Effector memory CD8-positive, alpha-beta T cell (primary cell): ENCODE results near the gene GRAMD2A.
"Not testable (repeated sequence)": the region's sequence is repeated elsewhere in the genome, so short reads cannot be mapped to it uniquely, and the experiment has no call there.

ENCODE experiments used
- ATAC-seq: fragments of 150-1000 bp; cut with Tn5 transposase; replicated peaks from 2 replicates; pipeline ENCODE4 v1.10.0; 2021; ENCODE audit warnings: mild to moderate bottlenecking, moderate library complexity
- DNase-seq, 3 experiments: peaks; one replicate each; pipeline ENCODE4 v3.0.0; 2021
- H3K27ac Mint-ChIP-seq, 2 donors: one replicate each; pipeline ENCODE4 v1.8.0; 2022; ENCODE audit warnings: mild to moderate bottlenecking in 2 of 2, mixed read lengths in 2 of 2, moderate library complexity in 2 of 2
- H3K27me3 Mint-ChIP-seq, 2 donors: one replicate each; pipeline ENCODE4 v1.8.0; 2022; ENCODE audit warnings: mixed read lengths in 2 of 2
- H3K36me3 Mint-ChIP-seq: one replicate; pipeline ENCODE4 v1.8.0; 2022; ENCODE audit warnings: mild to moderate bottlenecking, moderate library complexity, mixed read lengths; ENCODE audit not compliant: insufficient read depth
- H3K4me1 Mint-ChIP-seq, 2 donors: one replicate each; pipeline ENCODE4 v1.8.0; 2022; ENCODE audit warnings: low read depth in 2 of 2, mixed read lengths in 2 of 2
- H3K4me3 Mint-ChIP-seq, 2 donors: one replicate each; pipeline ENCODE4 v1.8.0; 2022; ENCODE audit warnings: mild to moderate bottlenecking in 2 of 2, mixed read lengths in 2 of 2, moderate library complexity in 2 of 2
- H3K9me3 Mint-ChIP-seq, 2 donors: one replicate each; pipeline ENCODE4 v1.8.0; 2022; ENCODE audit warnings: mixed read lengths in 2 of 2

Gene GRAMD2A

DNA sequence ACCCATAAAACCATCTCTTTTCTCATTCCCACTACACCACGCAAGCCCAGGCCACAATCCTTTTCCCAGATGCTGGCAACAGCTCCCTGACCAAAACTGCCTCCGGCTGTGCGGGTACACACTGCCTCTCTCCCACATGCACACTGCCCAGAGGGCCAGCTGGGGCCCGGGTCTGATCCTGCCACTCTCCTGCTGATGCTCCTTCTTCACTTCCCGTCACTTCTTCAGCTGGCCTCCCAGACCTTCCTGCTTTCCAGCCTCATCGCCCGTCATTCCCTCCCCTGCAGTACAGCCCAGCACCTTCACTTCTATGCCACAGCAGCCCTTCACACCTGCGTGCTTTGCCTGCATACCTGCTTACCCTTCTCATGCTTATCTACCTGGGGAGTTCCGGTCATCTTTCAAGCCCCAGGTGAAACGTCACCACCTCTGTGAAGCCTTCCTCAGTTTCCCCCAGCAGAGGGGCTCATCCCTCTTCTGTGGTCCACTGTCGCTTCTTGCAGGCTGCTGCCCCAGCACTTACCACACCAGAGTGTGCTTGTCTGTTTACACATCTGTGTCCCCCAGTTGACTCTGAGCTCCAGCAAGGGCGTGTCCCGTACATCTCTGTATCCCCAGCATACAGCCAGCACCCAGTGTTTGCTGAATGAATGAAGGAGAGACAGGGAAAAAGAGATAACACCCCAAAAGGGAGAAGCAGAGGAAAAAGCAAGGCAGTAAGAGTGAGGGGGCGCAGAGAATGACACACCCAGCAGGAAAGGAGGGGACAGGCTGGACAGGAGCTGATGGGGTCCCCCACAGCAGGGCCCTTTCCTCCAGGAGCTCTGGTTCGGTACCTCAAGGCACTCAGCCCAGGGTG is 22.2 kb downstream of the GRAMD2A start:
- no peaks in the 10 kb centered on the region for H3K9me3 Mint-ChIP-seq

DNA sequence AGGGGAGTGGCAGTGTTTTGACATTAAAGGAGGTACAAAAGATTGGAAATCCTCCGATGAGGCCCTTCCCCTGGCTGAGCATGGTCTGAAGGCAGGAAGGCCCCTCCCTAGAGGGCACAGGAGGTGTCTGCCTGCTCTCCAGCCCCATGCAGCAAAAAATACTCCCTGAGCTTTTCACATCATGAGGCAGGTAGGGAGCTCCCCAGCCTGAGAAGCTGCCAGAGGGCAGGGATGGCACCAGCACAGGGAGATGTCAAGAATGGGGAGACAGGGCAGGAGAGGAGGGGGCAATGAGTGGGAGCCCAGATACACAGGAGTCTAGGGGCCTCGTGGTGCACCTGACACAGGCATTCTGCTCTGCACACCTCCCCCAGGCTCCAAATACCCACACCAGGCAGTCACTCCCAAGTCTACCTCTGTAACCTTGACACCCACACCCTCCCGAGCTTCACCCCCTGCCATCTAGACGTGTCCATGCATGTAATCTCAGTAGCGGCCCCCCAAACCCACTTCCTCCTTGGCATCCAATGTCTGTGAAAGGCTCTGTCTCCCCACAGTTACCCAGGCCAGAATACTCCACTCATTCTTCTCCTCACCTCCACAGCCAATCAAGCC is 22.9 kb downstream of the GRAMD2A start:
- Mint-ChIP-seq H3K4me3 (no peak overlapping the region), H3K36me3 (no peaks in the 10 kb centered on the region), H3K27ac (no peak overlapping the region), H3K27me3 (peaks cover 20 to 40% of the 10 kb centered on the region in 2 donors), H3K9me3 (no peaks in the 10 kb centered on the region), H3K4me1 (no peaks in the 10 kb centered on the region)
- ATAC-seq (no peak), DNase-seq (no peak)

More for the DNA sequence above, 22.2 kb downstream of the GRAMD2A start:
- DNase-seq: no peak
- no peak for ATAC-seq
- H3K4me1 Mint-ChIP-seq: no peaks in the 10 kb centered on the region
- H3K27ac Mint-ChIP-seq: no peak overlapping the region
- H3K27me3 Mint-ChIP-seq: peaks cover 20 to 41% of the 10 kb centered on the region in 2 donors
- H3K4me3 Mint-ChIP-seq: no peak overlapping the region
- H3K36me3 Mint-ChIP-seq: no peaks in the 10 kb centered on the region

DNA sequence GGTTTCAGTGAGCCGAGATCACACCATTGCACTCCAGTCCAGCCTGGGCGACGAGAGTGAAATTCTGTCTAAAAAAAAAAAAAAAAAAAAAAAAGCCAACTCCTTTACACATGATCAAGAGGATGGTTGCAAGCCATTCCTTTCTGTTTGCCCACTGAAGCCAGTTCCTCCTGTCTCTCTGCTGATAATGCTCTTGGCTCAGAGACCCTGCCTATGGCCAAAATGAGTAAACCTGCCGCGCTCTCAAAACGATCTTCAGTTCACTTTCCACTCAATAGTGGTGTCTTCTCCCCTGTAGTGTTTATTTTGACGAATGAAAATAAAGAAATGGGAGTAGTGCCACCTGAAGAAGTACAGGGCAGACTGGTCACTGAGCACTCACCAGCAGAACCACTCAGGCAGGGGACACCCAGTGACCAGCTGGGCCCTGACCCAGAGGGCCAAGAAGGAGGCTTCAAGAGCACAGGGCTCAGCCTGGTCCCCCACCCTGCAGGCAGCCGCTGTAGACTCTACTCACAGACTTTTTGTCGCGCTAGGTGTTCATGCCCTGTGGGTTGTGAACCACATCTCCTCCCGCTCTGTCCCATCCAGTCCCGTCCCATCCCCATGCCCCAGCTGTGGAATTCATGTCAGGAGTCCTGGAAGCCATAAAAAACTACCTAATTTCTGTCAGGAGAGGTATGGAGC is 23.6 kb downstream of the GRAMD2A start:
- Mint-ChIP-seq H3K27me3 (peaks cover 25 to 47% of the 10 kb centered on the region in 2 donors), H3K4me3 (no peak overlapping the region), H3K9me3 (no peaks in the 10 kb centered on the region), H3K4me1 (peaks cover 0 to 1% of the 10 kb centered on the region in 2 donors), H3K27ac (no peak overlapping the region), H3K36me3 (no peaks in the 10 kb centered on the region)
- no peak for DNase-seq
- ATAC-seq: no peak

DNA sequence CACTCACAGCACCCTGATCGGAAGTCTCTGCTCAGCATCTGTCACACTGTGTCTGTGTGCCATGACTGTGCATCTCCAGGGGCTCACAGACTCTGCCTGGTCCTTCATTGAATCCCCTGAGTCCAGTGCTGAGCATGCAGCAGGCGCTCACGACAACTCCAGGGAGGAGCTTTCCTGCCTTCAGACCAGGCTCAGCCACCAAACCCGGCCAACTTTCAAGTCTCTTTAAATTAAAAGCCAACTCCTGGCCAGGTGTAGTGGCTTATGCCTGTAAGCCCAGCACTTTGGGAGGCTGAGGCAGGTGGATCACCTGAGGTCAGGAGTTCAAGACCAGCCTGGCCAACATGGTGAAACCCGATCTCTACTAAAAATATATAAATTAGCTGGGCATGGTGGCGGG is 24.2 kb downstream of the GRAMD2A start:
- H3K4me3 Mint-ChIP-seq: no peak overlapping the region

DNA sequence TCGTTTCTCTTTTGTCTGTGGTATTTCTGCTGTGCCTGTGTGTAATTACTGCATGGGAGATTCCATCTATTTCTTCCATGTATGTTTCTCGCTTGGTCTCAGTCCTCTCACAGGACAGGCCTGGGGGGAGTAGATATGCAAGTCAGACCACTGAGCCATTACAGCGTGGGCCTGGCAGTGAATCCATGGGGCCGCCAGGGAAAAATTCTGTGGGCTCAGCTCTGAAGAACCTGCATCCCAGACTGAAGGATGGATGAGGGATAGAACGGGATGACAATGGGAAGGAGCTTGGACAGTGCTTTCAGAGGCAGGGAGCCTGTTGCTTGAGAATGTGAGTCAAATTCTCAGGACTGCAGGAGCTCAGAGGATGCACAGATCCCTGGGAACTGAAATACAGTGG is 24.8 kb downstream of the GRAMD2A start:
- Mint-ChIP-seq H3K4me1 (peaks cover 0 to 10% of the 10 kb centered on the region in 2 donors), H3K9me3 (no peaks in the 10 kb centered on the region), H3K27me3 (peaks cover 27 to 59% of the 10 kb centered on the region in 2 donors), H3K36me3 (no peaks in the 10 kb centered on the region), H3K4me3 (no peak overlapping the region), H3K27ac (no peak overlapping the region)
- DNase-seq (no peak), ATAC-seq (no peak)

More for the DNA sequence above, 24.2 kb downstream of the GRAMD2A start:
- DNase-seq (no peak), ATAC-seq (no peak)
- no peaks in the 10 kb centered on the region for H3K36me3 Mint-ChIP-seq
- H3K9me3 Mint-ChIP-seq: no peaks in the 10 kb centered on the region
- H3K27me3 Mint-ChIP-seq: peaks cover 27 to 53% of the 10 kb centered on the region in 2 donors
- peaks cover 0 to 5% of the 10 kb centered on the region in 2 donors for H3K4me1 Mint-ChIP-seq
- H3K27ac Mint-ChIP-seq: no peak overlapping the region

DNA sequence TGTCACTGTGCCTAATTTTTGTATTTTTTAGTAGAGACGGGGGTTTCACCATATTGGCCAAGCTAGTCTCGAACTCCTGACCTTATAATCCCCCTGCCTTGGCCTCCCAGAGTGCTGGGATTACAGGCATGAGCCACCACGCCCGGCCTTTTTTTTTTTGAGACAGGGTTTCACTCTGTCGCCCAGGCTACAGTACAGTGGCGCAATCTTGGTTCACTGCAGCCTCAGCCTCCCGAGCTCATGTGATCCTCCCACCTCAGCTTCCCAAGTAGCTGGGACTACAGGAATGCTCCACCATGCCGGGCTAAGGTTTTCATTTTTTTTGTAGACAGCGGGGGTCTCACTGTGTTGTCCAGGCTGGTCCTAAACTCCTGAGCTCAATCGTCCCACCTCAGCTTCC is 25.6 kb downstream of the GRAMD2A start:
- H3K9me3 Mint-ChIP-seq, H3K4me3 Mint-ChIP-seq, H3K36me3 Mint-ChIP-seq, H3K4me1 Mint-ChIP-seq, ATAC-seq, DNase-seq, H3K27ac Mint-ChIP-seq: not testable (repeated sequence)
- peaks cover 27 to 67% of the 10 kb centered on the region in 2 donors for H3K27me3 Mint-ChIP-seq

DNA sequence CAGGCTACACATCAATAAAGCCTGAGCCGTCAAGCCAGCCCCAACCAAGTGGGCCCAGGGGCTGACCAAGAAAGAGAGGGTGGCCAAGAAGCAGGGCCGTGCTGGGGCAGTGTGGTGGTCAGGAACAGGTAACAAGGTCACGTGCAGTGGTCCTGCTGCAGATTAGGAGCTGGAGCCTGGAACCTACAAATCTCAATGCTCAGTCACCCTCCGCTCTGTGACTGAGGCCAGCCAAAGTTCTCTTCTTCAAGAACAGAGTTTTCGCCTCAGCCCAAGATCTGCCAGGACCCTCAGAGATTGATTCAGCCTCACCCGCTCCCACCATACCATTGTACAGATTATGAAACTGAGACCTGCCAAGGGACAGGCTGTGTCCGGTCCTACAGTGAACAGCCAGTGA is 26.9 kb downstream of the GRAMD2A start:
- ATAC-seq: no peak
- peaks cover 25 to 66% of the 10 kb centered on the region in 2 donors for H3K27me3 Mint-ChIP-seq
- no peak overlapping the region for H3K27ac Mint-ChIP-seq
- no peak for DNase-seq
- peaks cover 3% of the 10 kb centered on the region for H3K36me3 Mint-ChIP-seq
- H3K4me3 Mint-ChIP-seq: no peak overlapping the region
- peaks cover 0 to 10% of the 10 kb centered on the region in 2 donors for H3K4me1 Mint-ChIP-seq
- H3K9me3 Mint-ChIP-seq: no peaks in the 10 kb centered on the region

DNA sequence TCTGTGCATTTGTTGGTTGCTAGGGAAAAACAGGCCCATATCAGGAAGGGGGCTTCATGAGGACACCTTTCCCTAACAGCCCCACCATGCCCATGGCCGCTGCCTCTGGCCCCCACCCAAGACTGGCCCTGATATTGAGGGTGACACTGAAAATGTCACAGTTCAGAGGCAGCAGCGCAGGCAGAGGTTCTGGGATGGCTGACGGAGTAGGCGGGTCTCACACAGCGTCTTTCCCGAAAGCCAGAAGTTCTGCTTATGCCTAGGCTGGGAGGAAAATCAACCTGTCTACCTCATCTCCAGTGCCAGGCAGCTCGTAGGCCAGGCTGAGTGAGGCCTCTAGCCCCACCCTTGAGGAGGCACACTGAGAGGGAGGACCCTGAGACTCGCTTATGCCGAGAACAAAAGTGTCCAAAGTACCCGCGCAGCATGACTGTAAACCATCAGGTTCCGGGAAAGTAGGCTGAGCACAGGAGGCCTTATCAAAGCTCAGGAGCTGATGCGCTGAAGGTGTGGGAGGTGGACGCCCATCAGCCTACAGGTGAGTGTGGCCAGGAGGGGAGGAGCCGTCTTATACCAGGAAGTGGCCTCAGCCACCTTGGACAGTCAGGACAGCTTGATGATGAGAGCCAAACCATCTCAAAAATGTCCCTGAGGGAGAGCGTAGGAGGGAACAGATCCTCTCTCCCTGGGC is 27.5 kb downstream of the GRAMD2A start:
- H3K27me3 Mint-ChIP-seq: peaks cover 19 to 60% of the 10 kb centered on the region in 2 donors
- H3K4me3 Mint-ChIP-seq: no peak overlapping the region
- H3K36me3 Mint-ChIP-seq: peaks cover 3% of the 10 kb centered on the region
- H3K27ac Mint-ChIP-seq: no peak overlapping the region
- ATAC-seq (no peak), DNase-seq (no peak)
- H3K4me1 Mint-ChIP-seq: peaks cover 0 to 10% of the 10 kb centered on the region in 2 donors
- no peaks in the 10 kb centered on the region for H3K9me3 Mint-ChIP-seq

DNA sequence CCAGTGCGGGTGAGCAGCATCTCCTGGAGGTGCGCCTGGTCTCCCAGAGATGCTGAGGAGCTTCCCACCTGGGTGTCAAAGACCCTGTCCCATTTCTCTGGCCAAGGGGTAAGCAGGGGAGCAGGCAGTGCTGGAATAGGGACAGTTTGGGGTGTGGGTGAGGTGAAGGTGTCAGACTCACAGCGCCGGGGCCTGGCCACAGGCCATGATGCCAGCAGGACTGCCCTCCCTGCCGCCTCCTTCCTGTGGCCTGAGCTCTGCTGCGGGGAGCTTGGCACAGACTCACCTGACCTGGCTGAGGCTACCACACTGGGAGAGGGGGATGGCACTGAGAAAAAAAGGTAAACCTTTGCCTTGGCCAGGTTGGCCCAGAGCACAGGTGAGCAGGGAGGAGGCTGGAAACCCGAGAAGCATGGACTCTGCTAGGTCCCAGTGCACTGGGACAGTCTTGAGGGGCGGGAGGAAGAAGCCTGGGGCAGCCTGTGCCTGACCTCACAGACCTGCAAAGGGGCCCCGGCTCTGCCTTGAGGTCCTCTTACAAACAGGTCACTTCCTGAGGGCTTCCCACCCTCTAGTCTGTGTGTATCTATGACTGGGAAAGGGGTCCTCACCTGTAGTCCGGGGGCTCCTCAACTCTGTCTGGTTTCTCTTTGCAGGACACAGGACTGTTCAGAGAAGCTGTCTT is 28.2 kb downstream of the GRAMD2A start:
- no peak for ATAC-seq
- H3K4me1 Mint-ChIP-seq: peaks cover 0 to 10% of the 10 kb centered on the region in 2 donors
- peaks cover 3% of the 10 kb centered on the region for H3K36me3 Mint-ChIP-seq
- no peaks in the 10 kb centered on the region for H3K9me3 Mint-ChIP-seq
- DNase-seq: no peak
- no peak overlapping the region for H3K27ac Mint-ChIP-seq
- no peak overlapping the region for H3K4me3 Mint-ChIP-seq
- peaks cover 13 to 53% of the 10 kb centered on the region in 2 donors for H3K27me3 Mint-ChIP-seq

DNA sequence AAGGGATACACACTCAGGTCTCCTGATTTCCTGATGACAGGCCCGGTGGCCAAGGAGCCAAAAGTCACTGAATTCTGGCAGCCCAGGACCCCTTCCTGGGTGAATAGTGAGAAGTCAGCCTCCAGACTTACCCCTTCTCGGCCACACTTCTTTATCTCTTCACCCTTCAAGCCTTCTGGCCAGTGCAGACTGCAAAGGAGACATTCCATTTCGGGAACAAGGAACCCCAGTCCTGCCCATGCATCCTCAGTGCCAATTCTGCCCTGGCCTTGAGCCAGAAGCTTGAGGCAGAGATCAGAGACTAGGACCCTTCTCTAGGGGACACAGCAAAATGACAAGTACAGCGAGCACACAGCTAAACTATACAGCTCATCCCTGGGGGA is 28.8 kb downstream of the GRAMD2A start:
- Mint-ChIP-seq H3K27me3 (peaks cover 7 to 47% of the 10 kb centered on the region in 2 donors), H3K4me3 (no peak overlapping the region), H3K9me3 (no peaks in the 10 kb centered on the region), H3K4me1 (peaks cover 0 to 10% of the 10 kb centered on the region in 2 donors), H3K36me3 (peaks cover 3% of the 10 kb centered on the region), H3K27ac (no peak overlapping the region)
- DNase-seq (no peak), ATAC-seq (no peak)

DNA sequence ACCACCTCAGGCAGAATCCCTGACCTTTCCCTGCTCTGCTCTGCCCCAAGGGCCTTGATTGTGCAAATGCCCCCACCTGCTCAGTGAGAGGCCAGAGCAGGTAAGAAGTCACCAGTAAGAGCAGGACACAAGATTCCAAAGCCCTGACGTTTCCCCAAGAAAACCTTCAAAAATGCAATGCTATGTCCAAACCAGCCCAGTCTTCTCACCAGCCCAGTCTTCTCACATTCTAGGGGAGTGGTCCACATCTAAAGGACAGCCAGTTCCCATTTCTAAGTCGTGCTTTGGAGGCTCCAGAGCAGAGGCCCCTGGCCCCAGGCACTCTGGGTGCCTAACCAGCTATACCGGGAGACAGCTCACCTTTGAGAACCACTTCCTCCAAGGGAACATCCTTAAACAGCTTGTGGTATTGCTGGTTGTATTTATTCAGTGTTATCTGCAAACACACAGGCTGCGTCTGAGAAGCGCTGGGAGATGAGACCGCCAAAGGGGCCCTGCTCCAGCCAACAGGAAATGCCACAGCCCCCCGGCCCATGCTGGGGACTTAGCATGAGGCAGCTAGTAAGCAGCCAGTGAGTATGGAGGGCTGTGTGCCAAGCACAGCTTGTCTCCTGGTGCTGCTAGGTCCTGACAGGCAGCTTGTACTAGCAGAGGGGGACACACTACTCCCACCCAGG is 29.3 kb downstream of the GRAMD2A start:
- DNase-seq (no peak), ATAC-seq (no peak)
- H3K4me3 Mint-ChIP-seq: no peak overlapping the region
- H3K9me3 Mint-ChIP-seq: no peaks in the 10 kb centered on the region
- peak overlapping the region in 1 of 2 donors; percentile 49 for H3K27ac Mint-ChIP-seq
- peaks cover 0 to 10% of the 10 kb centered on the region in 2 donors for H3K4me1 Mint-ChIP-seq
- H3K36me3 Mint-ChIP-seq: peaks cover 3% of the 10 kb centered on the region
- peaks cover 7 to 42% of the 10 kb centered on the region in 2 donors for H3K27me3 Mint-ChIP-seq

DNA sequence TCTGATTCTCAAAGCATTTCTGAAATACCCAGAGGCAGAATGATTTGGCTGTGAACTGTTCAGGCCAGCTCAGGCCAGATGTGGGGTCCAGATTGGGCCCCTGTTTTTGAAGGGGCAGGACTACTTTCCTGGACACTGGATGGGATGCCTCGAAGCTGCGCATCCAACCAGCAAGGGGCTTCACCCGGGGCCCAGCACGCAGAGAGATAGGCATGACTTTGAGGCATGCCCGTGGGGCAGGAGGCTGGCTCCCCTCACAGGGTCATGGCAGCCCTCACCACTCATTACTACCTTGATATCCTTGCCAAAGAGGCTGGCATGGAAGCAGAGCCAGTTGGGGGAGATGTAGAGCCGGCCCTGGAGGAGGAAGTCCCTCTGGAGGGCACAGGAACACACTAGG is 30.1 kb downstream of the GRAMD2A start:
- Mint-ChIP-seq H3K9me3 (no peaks in the 10 kb centered on the region), H3K4me1 (peaks cover 0 to 10% of the 10 kb centered on the region in 2 donors), H3K27me3 (peaks cover 7 to 37% of the 10 kb centered on the region in 2 donors), H3K27ac (no peak overlapping the region), H3K4me3 (no peak overlapping the region), H3K36me3 (peaks cover 3% of the 10 kb centered on the region)
- ATAC-seq (no peak), DNase-seq (no peak)
